ENCODE data around the gene CLEC1B. TPM values are rescaled to one million over a fixed set of nuclear protein-coding genes. Genes with fewer than 3 reads are reported as not detected.

CLEC1B gene
- total and polyA plus RNA-seq, 2 of the 13 experiments (the other 11 are each of a cell fraction or from before 2014, with no cell fraction given) = not detected

DNA sequence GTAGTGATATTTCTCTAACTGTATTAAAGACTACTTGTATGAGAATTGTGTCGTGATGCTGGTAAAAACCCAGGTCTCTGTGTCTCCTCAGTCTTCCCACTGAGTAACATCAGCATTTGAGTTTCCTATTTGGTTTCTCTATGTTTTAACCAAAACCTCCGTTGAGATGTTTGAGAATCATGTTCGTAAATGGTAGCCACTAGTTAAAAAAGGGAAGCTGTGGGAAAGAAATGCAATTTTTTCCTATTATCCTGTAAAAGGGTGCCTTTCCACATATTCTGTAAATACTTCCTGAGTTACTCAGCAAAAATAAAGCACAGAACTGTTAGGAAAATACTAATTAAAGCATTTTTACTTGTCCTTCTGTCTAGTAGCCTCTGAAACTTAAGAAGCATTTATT, 7.0 kb downstream of the CLEC1B start (continued):
- TF ChIP-seq, protein P1, sequence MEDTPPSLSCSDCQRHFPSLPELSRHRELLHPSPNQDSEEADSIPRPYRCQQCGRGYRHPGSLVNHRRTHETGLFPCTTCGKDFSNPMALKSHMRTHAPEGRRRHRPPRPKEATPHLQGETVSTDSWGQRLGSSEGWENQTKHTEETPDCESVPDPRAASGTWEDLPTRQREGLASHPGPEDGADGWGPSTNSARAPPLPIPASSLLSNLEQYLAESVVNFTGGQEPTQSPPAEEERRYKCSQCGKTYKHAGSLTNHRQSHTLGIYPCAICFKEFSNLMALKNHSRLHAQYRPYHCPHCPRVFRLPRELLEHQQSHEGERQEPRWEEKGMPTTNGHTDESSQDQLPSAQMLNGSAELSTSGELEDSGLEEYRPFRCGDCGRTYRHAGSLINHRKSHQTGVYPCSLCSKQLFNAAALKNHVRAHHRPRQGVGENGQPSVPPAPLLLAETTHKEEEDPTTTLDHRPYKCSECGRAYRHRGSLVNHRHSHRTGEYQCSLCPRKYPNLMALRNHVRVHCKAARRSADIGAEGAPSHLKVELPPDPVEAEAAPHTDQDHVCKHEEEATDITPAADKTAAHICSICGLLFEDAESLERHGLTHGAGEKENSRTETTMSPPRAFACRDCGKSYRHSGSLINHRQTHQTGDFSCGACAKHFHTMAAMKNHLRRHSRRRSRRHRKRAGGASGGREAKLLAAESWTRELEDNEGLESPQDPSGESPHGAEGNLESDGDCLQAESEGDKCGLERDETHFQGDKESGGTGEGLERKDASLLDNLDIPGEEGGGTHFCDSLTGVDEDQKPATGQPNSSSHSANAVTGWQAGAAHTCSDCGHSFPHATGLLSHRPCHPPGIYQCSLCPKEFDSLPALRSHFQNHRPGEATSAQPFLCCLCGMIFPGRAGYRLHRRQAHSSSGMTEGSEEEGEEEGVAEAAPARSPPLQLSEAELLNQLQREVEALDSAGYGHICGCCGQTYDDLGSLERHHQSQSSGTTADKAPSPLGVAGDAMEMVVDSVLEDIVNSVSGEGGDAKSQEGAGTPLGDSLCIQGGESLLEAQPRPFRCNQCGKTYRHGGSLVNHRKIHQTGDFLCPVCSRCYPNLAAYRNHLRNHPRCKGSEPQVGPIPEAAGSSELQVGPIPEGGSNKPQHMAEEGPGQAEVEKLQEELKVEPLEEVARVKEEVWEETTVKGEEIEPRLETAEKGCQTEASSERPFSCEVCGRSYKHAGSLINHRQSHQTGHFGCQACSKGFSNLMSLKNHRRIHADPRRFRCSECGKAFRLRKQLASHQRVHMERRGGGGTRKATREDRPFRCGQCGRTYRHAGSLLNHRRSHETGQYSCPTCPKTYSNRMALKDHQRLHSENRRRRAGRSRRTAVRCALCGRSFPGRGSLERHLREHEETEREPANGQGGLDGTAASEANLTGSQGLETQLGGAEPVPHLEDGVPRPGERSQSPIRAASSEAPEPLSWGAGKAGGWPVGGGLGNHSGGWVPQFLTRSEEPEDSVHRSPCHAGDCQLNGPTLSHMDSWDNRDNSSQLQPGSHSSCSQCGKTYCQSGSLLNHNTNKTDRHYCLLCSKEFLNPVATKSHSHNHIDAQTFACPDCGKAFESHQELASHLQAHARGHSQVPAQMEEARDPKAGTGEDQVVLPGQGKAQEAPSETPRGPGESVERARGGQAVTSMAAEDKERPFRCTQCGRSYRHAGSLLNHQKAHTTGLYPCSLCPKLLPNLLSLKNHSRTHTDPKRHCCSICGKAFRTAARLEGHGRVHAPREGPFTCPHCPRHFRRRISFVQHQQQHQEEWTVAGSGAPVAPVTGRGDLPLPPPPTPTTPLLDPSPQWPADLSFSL (CRISPR knock-in tag; IDR thresholded peaks at IDR 0.05) = no peak
- TF ChIP-seq ATF7 (IDR thresholded peaks at IDR 0.05) = no peak
- no peak for TF ChIP-seq ATF7 (CRISPR knock-in tag; IDR thresholded peaks at IDR 0.05)
- TF ChIP-seq STAT6 (CRISPR knock-in tag; IDR thresholded peaks at IDR 0.05; ENCODE audit: borderline replicate concordance) = no peak
- no peak for TF ChIP-seq ZNF292 (CRISPR knock-in tag; IDR thresholded peaks at IDR 0.05; ENCODE audit: borderline replicate concordance, low read depth)
- TF ChIP-seq ELF3 (CRISPR knock-in tag; IDR thresholded peaks at IDR 0.05) = no peak
- TF ChIP-seq ZNF547 (CRISPR knock-in tag; IDR thresholded peaks at IDR 0.05) = no peak
- no peak for TF ChIP-seq BRD4 (CRISPR knock-in tag; IDR thresholded peaks at IDR 0.05)
- TF ChIP-seq DNMT1 (CRISPR knock-in tag; IDR thresholded peaks at IDR 0.05) = no peak

Measured in HepG2 (cell line).